Gastrocnemius medialis (tissue), 4 donors: ENCODE results near the gene ARHGAP1.

Source experiments
- CTCF ChIP-seq, 5 experiments: fragments of 450-650 bp in 3 of 5; fragments of 200-600 bp in 2 of 5; sonication (generic) in 2 of 5; IDR thresholded peaks in 4 of 5; conservative IDR thresholded peaks in 1 of 5; 1 replicate in 4 of 5; 2 replicates in 1 of 5; pipeline ENCODE4 v1.5.1; 2016 to 2019; ENCODE audit warnings: antibody characterized with exemption in 5 of 5, mild to moderate bottlenecking in 3 of 5, moderate library complexity in 3 of 5
- POLR2A ChIP-seq, 2 donors: fragments of 450-650 bp; IDR thresholded peaks; one replicate each; pipeline ENCODE4 v1.6.1; 2017; ENCODE audit warnings: antibody characterized with exemption in 2 of 2, mild to moderate bottlenecking in 2 of 2, moderate library complexity in 2 of 2

GRCh38 chr11:46725338-46726205, 25.2 kb upstream of the ARHGAP1 start:
- TF ChIP-seq CTCF (IDR thresholded peaks at IDR 0.05 in 4 of 5, conservative IDR thresholded peaks at IDR 0.05 in 1 of 5) = no peak
- no peak for TF ChIP-seq POLR2A (IDR thresholded peaks at IDR 0.05)
